ENCODE data around the gene MPRIP. TPM values are rescaled to one million over a fixed set of nuclear protein-coding genes. Genes with fewer than 3 reads are reported as not detected.

The MPRIP gene
- total and polyA plus RNA-seq, 2 donors (not counting 1 experiment from before 2014, with no cell fraction given) = 130 to 299 TPM

GRCh38 chr17:17121162-17121561, 78.9 kb downstream of the MPRIP start:
- 80% methylated on average over 7 of the region's 8 CpGs for WGBS (ENCODE audit: insufficient coverage)
- no peaks in the 10 kb centered on the region for H3K27me3 Mint-ChIP-seq
- peaks cover 96% of the 10 kb centered on the region for H3K79me2 ChIP-seq (ENCODE audit: control insufficient read depth, insufficient read depth, low read length)

More at GRCh38 chr17:17121162-17121561, 78.9 kb downstream of the MPRIP start:
- CTCF ChIA-PET = no interaction called here
- peaks cover 99% of the 10 kb centered on the region for H4K20me1 ChIP-seq (ENCODE audit: control insufficient read depth, insufficient read depth, low read length, poor library complexity, severe bottlenecking)
- POLR2A ChIA-PET = no interaction called here
- TF ChIP-seq EZH2 (IDR thresholded peaks at IDR 0.05; ENCODE audit: borderline replicate concordance, insufficient read depth, low read depth, low read length, poor library complexity, severe bottlenecking) (no peak), CTCF (IDR thresholded peaks at IDR 0.05) (no peak)
- DNase-seq (no peak), ATAC-seq (ENCODE audit: low read depth) (no peak)
- Mint-ChIP-seq H3K9me3 (ENCODE audit: insufficient read depth) (no peaks in the 10 kb centered on the region), H3K27ac (no peak overlapping the region), H3K4me1 (peaks cover 89% of the 10 kb centered on the region), H3K4me3 (no peak overlapping the region)
- no peak overlapping the region for H2AFZ ChIP-seq (ENCODE audit: insufficient read depth, low read depth, low read length, poor library complexity, severe bottlenecking)
- H3K4me1 ChIP-seq (ENCODE audit: control insufficient read depth in 2 of 2, insufficient read depth in 2 of 2, low read length in 2 of 2) = peaks cover 56 to 74% of the 10 kb centered on the region in 2 donors
- H3K9me3 ChIP-seq (ENCODE audit: control extremely low read depth in 1 of 3, control insufficient read depth in 2 of 3, insufficient read depth in 1 of 3, low read length in 2 of 3) = no peaks in the 10 kb centered on the region
- intact Hi-C loops (cut with micrococcal nuclease) = no loop called here
- H3K27me3 ChIP-seq (replicated peaks in 1 of 4; ENCODE audit: control extremely low read depth in 1 of 4, control insufficient read depth in 3 of 4, insufficient read depth in 4 of 4, low read length in 3 of 4) = no peaks in the 10 kb centered on the region
- no peak overlapping the region for H3K9ac ChIP-seq (ENCODE audit: low read length)
- no peak overlapping the region for H3K4me2 ChIP-seq (replicated peaks; ENCODE audit: low read depth, low read length, poor library complexity, severe bottlenecking)
- peaks cover 0 to 5% of the 10 kb centered on the region in 2 experiments for H3K36me3 ChIP-seq (replicated peaks in 1 of 2; ENCODE audit: control extremely low read depth in 1 of 2, control insufficient read depth in 1 of 2, extremely low read depth in 1 of 2, insufficient read depth in 2 of 2, low read length in 1 of 2)
- H3K27ac ChIP-seq (ENCODE audit: low read length in 2 of 2) = no peak overlapping the region
- H3K4me3 ChIP-seq (ENCODE audit: control extremely low read depth in 1 of 5, extremely low read depth in 1 of 5, insufficient read depth in 1 of 5, low read depth in 2 of 5, low read length in 4 of 5) = no peak overlapping the region
